NT2/D1 (cell line): ENCODE data around the gene CUL9.

ENCODE experiments used
- SUZ12 ChIP-seq: IDR thresholded peaks from 2 replicates; pipeline ENCODE4 v1.6.1; 2011; ENCODE audit not compliant: insufficient read length, insufficient read depth; ENCODE audit errors: extremely low read depth
- YY1 ChIP-seq: IDR thresholded peaks from 2 replicates; pipeline ENCODE4 v1.6.1; 2011; ENCODE audit not compliant: insufficient read length, insufficient read depth
- ZNF274 ChIP-seq: IDR thresholded peaks from 2 replicates; pipeline ENCODE4 v1.6.1; 2011; ENCODE audit warnings: mild to moderate bottlenecking, low read depth, low read length

- TF ChIP-seq YY1 (no peak), ZNF274 (no peak), SUZ12 (no peak)
Measured at GRCh38 chr6:43176423-43176786, 5.6 kb upstream of the CUL9 start.
